ENCODE results near the gene GPRIN1. TPM values are rescaled to one million over a fixed set of nuclear protein-coding genes. Genes with fewer than 3 reads are reported as not detected.
"Not testable (repeated sequence)": the region's sequence is repeated elsewhere in the genome, so short reads cannot be mapped to it uniquely, and the experiment has no call there.

GPRIN1 gene
- total RNA-seq, 2 experiments from 2014 or later: 1.9 to 2.5 TPM

DNA sequence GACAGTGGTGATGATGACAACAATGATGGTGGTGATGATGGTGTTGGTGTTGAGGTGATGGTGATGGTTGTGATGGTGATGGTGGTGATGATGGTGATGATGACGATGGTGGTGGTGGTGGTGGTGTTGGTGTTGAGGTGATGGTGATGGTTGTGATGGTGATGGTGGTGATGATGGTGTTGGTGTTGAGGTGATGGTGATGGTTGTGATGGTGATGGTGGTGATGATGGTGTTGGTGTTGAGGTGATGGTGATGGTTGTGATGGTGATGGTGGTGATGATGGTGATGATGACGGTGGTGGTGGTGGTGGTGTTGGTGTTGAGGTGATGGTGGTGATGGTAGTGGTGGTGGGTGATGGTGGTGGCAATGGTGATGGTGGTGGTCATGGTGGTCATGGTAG is 18.3 kb downstream of the GPRIN1 start:
- DNase-seq; H3K27me3 Mint-ChIP-seq (ENCODE audit: low read depth); H3K4me3 Mint-ChIP-seq; CTCF ChIA-PET; H3K27ac Mint-ChIP-seq; H3K36me3 Mint-ChIP-seq (ENCODE audit: low read depth); POLR2A ChIA-PET; H3K9me3 Mint-ChIP-seq (ENCODE audit: insufficient read depth); H3K4me1 Mint-ChIP-seq (ENCODE audit: low read depth); ATAC-seq: not testable (repeated sequence)

DNA sequence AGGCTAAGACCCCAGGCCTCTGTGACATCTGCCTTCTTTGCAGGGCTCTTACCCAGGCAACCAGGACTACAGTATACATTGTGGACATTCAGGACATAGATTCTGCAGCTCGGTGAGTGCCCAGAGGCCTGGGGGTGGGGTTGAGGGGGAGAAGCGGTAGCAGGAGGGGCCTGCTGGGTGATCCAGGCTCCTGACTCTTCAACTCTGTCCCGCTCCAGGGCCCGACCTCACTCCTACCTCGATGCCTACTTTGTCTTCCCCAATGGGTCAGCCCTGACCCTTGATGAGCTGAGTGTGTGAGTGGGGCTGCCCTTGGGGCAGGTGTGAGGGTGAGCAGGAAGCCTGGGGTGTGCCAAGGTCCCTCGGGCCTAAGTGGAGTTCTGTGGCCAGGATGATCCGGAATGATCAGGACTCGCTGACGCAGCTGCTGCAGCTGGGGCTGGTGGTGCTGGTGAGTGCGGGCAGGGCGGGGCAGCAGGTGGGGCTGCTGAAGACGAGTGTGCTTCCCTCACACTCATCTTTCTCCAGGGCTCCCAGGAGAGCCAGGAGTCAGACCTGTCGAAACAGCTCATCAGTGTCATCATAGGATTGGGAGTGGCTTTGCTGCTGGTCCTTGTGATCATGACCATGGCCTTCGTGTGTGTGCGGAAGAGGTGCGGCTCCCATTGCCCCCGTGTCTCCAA is 19.8 kb downstream of the GPRIN1 start:
- Mint-ChIP-seq H3K27me3 (ENCODE audit: low read depth) (no peaks in the 10 kb centered on the region), H3K36me3 (ENCODE audit: low read depth) (no peaks in the 10 kb centered on the region), H3K9me3 (ENCODE audit: insufficient read depth) (peaks cover 6% of the 10 kb centered on the region), H3K27ac (no peak overlapping the region), H3K4me1 (ENCODE audit: low read depth) (no peaks in the 10 kb centered on the region), H3K4me3 (no peak overlapping the region)
- no peak for DNase-seq
- POLR2A ChIA-PET: interaction anchor here (0.6 kb wide), 1 partner anchor 247 kb away, joined by 3 read pairs; no protein-coding TSS in a partner anchor
- CTCF ChIA-PET: interaction anchor here (1.4 to 1.5 kb wide), 2 partner anchors 10 to 16 kb away, joined by 3 to 4 read pairs; no protein-coding TSS in a partner anchor
- ATAC-seq: no peak

DNA sequence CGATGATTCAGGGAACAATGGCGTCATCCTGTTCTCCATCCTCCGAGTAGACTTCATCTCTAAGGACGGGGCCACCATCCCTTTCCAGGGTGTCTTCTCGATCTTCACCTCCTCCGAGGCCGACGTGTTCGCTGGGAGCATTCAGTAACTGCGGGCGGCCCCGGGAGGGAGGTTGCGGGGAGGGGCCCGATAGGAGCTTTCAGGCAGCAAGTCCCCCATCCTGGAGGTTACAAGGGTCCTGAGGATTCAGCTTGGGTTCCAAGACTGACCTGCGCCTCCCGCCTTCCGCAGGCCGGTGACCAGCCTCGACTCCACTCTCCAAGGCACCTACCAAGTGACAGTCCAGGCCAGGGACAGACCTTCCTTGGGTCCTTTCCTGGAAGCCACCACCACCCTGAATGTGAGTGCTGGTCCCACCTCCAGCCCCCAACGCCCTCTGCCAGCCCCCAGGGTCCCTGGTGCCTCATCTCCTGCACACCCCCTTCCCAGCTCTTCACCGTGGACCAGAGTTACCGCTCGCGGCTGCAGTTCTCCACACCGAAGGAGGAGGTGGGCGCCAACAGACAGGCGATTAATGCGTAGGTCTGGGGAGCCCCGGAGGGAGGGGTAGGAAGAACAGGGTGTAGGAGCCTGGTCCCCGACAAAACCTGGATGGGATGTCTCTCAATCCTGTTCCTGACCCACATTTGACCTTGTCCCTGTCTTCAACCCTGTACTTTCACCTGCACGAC is 20.8 kb downstream of the GPRIN1 start:
- ChIA-PET POLR2A (interaction anchor here (0.6 kb wide), 1 partner anchor 246 kb away, joined by 3 read pairs; no protein-coding TSS in a partner anchor), CTCF (interaction anchor here (1.4 to 1.5 kb wide), 2 partner anchors 9 to 15 kb away, joined by 3 to 4 read pairs; no protein-coding TSS in a partner anchor)
- peaks cover 8% of the 10 kb centered on the region for H3K9me3 Mint-ChIP-seq (ENCODE audit: insufficient read depth)
- DNase-seq: no peak
- H3K4me3 Mint-ChIP-seq: no peak overlapping the region
- ATAC-seq: no peak
- no peaks in the 10 kb centered on the region for H3K27me3 Mint-ChIP-seq (ENCODE audit: low read depth)
- H3K27ac Mint-ChIP-seq: no peak overlapping the region
- H3K4me1 Mint-ChIP-seq (ENCODE audit: low read depth): no peaks in the 10 kb centered on the region
- no peaks in the 10 kb centered on the region for H3K36me3 Mint-ChIP-seq (ENCODE audit: low read depth)

DNA sequence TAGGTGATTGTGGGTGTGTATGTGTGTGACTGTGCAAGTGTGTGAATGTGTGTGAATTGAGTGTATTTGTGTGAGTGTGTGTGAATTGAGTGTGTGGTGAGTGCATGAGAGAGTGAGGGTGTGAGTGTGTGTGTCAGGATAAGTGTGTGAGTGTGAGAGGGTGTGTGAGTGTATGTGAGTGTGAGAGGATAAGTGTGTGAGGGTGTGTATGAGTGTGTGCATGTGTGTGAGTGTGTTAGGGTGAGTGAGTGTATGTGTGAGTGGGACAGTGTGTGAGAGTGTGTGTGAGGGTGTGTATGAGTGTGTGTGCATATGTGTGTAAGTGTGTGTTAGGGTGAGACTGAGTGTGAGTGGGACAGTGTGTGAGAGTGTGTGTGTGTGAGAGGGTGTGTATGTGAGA is 21.7 kb downstream of the GPRIN1 start:
- no peak overlapping the region for H3K4me3 Mint-ChIP-seq
- POLR2A ChIA-PET: no interaction called here
- ATAC-seq (no peak), DNase-seq (no peak)
- CTCF ChIA-PET: no interaction called here
- H3K9me3 Mint-ChIP-seq (ENCODE audit: insufficient read depth): peaks cover 8% of the 10 kb centered on the region
- no peaks in the 10 kb centered on the region for H3K36me3 Mint-ChIP-seq (ENCODE audit: low read depth)
- no peaks in the 10 kb centered on the region for H3K27me3 Mint-ChIP-seq (ENCODE audit: low read depth)
- H3K27ac Mint-ChIP-seq: no peak overlapping the region
- no peaks in the 10 kb centered on the region for H3K4me1 Mint-ChIP-seq (ENCODE audit: low read depth)

DNA sequence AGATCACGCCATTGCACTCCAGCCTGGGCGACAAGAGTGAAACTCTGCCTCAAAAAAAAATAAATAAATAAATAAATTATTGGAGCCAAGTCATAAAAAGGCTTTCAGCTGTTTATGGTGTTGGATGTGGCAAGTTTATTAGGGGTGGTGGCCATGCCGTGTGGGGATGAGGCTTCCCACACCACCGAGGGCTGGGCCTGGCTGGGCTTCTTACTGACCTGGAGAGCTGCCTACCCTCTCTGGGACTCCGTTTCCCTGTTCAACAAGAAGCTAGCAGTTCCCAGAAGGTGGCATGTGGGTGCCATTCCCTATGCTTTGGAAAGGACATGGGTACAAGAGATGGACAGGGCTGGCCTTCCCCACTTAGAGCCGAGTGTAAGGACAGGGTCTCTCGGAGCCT is 22.6 kb downstream of the GPRIN1 start:
- CTCF ChIA-PET: no interaction called here
- no peaks in the 10 kb centered on the region for H3K27me3 Mint-ChIP-seq (ENCODE audit: low read depth)
- no peak overlapping the region for H3K4me3 Mint-ChIP-seq
- H3K36me3 Mint-ChIP-seq (ENCODE audit: low read depth): no peaks in the 10 kb centered on the region
- no peak overlapping the region for H3K27ac Mint-ChIP-seq
- H3K4me1 Mint-ChIP-seq (ENCODE audit: low read depth): no peaks in the 10 kb centered on the region
- POLR2A ChIA-PET: no interaction called here
- DNase-seq (no peak), ATAC-seq (no peak)
- peaks cover 8% of the 10 kb centered on the region for H3K9me3 Mint-ChIP-seq (ENCODE audit: insufficient read depth)

DNA sequence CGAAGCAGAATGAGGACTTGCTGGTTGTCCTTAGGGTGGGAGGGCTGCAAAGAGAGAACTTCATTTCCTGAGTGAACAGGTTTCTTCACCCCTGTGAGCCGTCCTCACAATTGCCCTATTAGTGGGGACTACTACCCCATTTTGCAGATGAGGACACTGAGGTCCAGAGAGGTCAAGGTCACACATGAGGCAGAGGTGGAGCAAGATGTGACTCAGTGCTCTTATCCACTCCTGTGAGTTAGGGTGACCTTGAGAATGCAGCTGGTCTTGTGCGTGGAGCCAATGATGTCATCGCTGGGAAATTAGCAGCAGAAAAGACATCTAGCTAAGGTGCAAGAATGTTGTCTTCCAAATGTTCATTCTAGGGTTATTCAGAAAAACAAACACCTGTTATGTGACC is 26.9 kb downstream of the GPRIN1 start:
- H3K4me3 Mint-ChIP-seq: no peak overlapping the region
- no peak for DNase-seq
- POLR2A ChIA-PET: no interaction called here
- H3K27ac Mint-ChIP-seq: no peak overlapping the region
- H3K27me3 Mint-ChIP-seq (ENCODE audit: low read depth): no peaks in the 10 kb centered on the region
- no peak for ATAC-seq
- no peaks in the 10 kb centered on the region for H3K36me3 Mint-ChIP-seq (ENCODE audit: low read depth)
- H3K4me1 Mint-ChIP-seq (ENCODE audit: low read depth): no peaks in the 10 kb centered on the region
- peaks cover 8% of the 10 kb centered on the region for H3K9me3 Mint-ChIP-seq (ENCODE audit: insufficient read depth)
- CTCF ChIA-PET: interaction anchor here (1.3 kb wide), 1 partner anchor 64 kb away, joined by 3 read pairs; the partner anchor contains the start of gene TSPAN17

DNA sequence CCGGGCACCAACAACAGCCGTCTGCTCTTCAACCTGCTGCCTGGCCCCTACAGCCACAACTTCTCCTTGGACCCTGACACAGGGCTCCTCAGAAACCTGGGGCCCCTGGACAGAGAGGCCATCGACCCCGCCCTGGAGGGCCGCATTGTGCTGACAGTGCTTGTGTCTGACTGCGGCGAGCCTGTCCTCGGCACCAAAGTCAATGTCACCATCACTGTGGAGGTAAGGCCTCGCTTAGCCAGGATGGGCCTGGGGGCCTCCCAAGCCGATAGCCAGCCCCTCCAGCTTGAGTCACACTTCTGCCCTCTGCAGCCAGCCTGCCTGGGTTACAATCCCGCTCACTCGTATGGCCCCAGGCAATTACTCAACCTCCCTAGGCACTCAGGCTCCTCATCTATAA is 28.6 kb downstream of the GPRIN1 start:
- no peak for DNase-seq
- H3K4me3 Mint-ChIP-seq: no peak overlapping the region
- H3K27ac Mint-ChIP-seq: no peak overlapping the region
- CTCF ChIA-PET: interaction anchor here (1.2 kb wide), 1 partner anchor 165 kb away, joined by 4 read pairs; the partner anchor contains the start of gene CLTB
- H3K27me3 Mint-ChIP-seq (ENCODE audit: low read depth): no peaks in the 10 kb centered on the region
- peaks cover 8% of the 10 kb centered on the region for H3K9me3 Mint-ChIP-seq (ENCODE audit: insufficient read depth)
- no peaks in the 10 kb centered on the region for H3K36me3 Mint-ChIP-seq (ENCODE audit: low read depth)
- no peaks in the 10 kb centered on the region for H3K4me1 Mint-ChIP-seq (ENCODE audit: low read depth)
- ATAC-seq: no peak
- POLR2A ChIA-PET: no interaction called here

DNA sequence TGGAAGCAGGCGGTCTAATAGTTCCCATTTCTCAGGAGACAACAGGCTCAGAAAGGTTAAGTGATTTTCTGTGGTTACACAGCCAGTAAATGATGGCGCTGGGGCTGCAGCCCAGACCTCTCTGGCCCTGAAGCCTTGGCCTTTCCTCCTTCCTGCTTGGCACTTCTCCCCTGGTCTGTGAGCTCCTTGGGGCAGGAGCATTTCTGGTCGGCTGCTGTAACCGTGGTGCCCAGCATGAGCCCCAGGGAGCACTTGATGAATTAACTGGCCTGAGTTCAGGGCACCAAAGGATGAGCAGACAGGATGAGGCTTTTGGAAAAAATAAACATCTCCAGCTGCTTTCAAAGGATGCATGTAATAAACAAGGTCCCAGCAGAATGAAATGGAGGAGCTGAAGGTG is 30.6 kb downstream of the GPRIN1 start:
- DNase-seq (no peak), ATAC-seq (no peak)
- Mint-ChIP-seq H3K27ac (no peak overlapping the region), H3K9me3 (ENCODE audit: insufficient read depth) (no peaks in the 10 kb centered on the region), H3K4me1 (ENCODE audit: low read depth) (no peaks in the 10 kb centered on the region), H3K27me3 (ENCODE audit: low read depth) (no peaks in the 10 kb centered on the region), H3K36me3 (ENCODE audit: low read depth) (no peaks in the 10 kb centered on the region), H3K4me3 (no peak overlapping the region)
- ChIA-PET CTCF (interaction anchor here (0.9 to 1.6 kb wide), 3 partner anchors 10 to 68 kb away, joined by 3 to 4 read pairs (median 3); no protein-coding TSS in a partner anchor), POLR2A (no interaction called here)

DNA sequence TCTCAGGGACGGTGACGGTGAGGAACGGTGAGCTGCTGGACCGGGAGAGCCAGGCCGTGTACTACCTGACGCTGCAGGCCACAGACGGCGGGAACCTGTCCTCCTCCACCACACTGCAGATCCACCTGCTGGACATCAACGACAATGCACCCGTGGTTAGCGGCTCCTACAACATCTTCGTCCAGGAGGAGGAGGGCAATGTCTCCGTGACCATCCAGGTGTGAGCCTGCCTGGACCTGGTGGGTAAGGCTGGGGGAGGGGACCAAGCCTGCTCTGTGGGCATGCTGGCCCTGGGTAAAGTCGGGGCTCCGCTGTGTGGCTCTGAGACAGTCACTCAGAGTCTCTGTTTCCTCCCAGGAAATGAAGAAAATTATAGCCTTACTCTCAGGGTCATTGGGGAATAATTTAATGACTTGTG is 31.6 kb downstream of the GPRIN1 start:
- no peak overlapping the region for H3K4me3 Mint-ChIP-seq
- no peaks in the 10 kb centered on the region for H3K9me3 Mint-ChIP-seq (ENCODE audit: insufficient read depth)
- H3K36me3 Mint-ChIP-seq (ENCODE audit: low read depth): no peaks in the 10 kb centered on the region
- DNase-seq (peak; percentile 57), ATAC-seq (peak; percentile 40)
- POLR2A ChIA-PET: interaction anchor here (1.4 kb wide), 1 partner anchor 35 kb away, joined by 3 read pairs; no protein-coding TSS in a partner anchor
- no peaks in the 10 kb centered on the region for H3K27me3 Mint-ChIP-seq (ENCODE audit: low read depth)
- peaks cover 3% of the 10 kb centered on the region for H3K4me1 Mint-ChIP-seq (ENCODE audit: low read depth)
- CTCF ChIA-PET: interaction anchor here (0.9 to 1.6 kb wide), 2 partner anchors 9 to 67 kb away, joined by 3 read pairs; no protein-coding TSS in a partner anchor
- no peak overlapping the region for H3K27ac Mint-ChIP-seq

DNA sequence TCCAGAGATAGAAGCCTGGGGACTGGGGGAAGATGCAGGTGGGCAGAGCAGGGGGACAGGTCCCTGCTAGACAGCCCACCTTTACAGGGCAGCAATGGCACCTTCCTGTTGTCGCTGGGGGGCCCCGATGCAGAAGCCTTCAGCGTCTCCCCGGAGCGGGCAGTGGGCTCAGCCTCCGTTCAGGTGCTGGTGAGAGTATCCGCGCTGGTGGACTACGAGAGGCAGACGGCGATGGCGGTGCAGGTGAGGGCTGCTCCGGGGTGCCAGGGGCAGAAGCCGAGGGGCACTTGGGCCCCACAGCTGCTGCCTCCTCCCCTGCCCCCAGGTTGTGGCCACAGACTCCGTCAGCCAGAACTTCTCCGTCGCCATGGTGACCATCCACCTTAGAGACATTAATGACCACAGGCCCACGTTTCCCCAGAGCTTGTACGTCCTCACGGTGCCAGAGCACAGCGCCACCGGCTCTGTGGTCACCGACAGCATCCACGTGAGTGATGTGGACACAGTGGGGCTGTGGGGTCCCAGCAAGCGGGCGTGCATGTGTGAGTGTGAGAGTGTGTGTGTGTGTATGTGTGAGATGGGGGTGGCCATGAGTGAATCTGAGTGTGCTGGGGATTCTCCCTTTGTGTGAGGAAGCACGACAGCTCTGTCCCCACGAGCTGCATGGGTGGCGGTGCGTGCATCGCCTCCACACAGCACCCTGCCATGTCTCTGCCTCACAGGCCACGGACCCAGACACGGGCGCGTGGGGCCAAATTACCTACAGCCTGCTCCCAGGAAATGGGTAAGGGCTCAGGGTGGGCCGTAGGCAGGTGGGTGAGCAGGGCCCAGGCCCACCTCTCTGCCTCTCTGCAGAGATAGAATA is 32.4 kb downstream of the GPRIN1 start:
- peaks cover 3% of the 10 kb centered on the region for H3K4me1 Mint-ChIP-seq (ENCODE audit: low read depth)
- DNase-seq: no peak
- no peaks in the 10 kb centered on the region for H3K27me3 Mint-ChIP-seq (ENCODE audit: low read depth)
- ATAC-seq: no peak
- ChIA-PET CTCF (interaction anchor here (1.6 kb wide), 1 partner anchor 66 kb away, joined by 3 read pairs; no protein-coding TSS in a partner anchor), POLR2A (interaction anchor here (1.4 kb wide), 1 partner anchor 34 kb away, joined by 3 read pairs; no protein-coding TSS in a partner anchor)
- H3K27ac Mint-ChIP-seq: no peak overlapping the region
- H3K36me3 Mint-ChIP-seq (ENCODE audit: low read depth): no peaks in the 10 kb centered on the region
- H3K9me3 Mint-ChIP-seq (ENCODE audit: insufficient read depth): no peaks in the 10 kb centered on the region
- H3K4me3 Mint-ChIP-seq: no peak overlapping the region
